Neutrophil (primary cell): Measurements from ENCODE around the gene DHDDS.

Experiments used
- H3K27ac ChIP-seq: fragments of 200-600 bp; sonication (generic); 2 replicates; pipeline ENCODE4 v1.5.1; 2016; ENCODE audit warnings: mild to moderate bottlenecking, moderate library complexity
- H3K27me3 ChIP-seq: fragments of 200-600 bp; sonication (generic); 2 replicates; pipeline ENCODE4 v1.6.0; 2016; ENCODE audit warnings: mild to moderate bottlenecking
- H3K36me3 ChIP-seq: fragments of 200-600 bp; sonication (generic); 2 replicates; pipeline ENCODE4 v1.5.1; 2017
- H3K4me1 ChIP-seq, 2 experiments: fragments of 200-600 bp in 1 of 2; sonication (generic) in 1 of 2; 1 replicate in 1 of 2; 2 replicates in 1 of 2; pipeline versions ENCODE4 v1.5.1 to v1.6.1; 2013 to 2016; ENCODE audit warnings: low read depth in 1 of 2, low read length in 1 of 2, mild to moderate bottlenecking in 1 of 2, moderate library complexity in 1 of 2; ENCODE audit not compliant: control insufficient read depth in 1 of 2, insufficient read depth in 1 of 2
- H3K4me3 ChIP-seq, 2 experiments: fragments of 200-600 bp in 1 of 2; sonication (generic) in 1 of 2; 1 replicate in 1 of 2; 2 replicates in 1 of 2; pipeline ENCODE4 v1.5.1; 2013 to 2016; ENCODE audit warnings: low read depth in 1 of 2, low read length in 1 of 2, mild to moderate bottlenecking in 1 of 2, moderate library complexity in 1 of 2
- H3K9me3 ChIP-seq: fragments of 200-600 bp; sonication (generic); 2 replicates; pipeline ENCODE4 v1.5.1; 2016
- CTCF ChIP-seq: fragments of 200-600 bp; sonication (generic); IDR thresholded peaks from 2 replicates; pipeline ENCODE4 v1.5.1; 2016; ENCODE audit warnings: antibody characterized with exemption

The DHDDS gene

GRCh38 chr1:26520339-26520738 is 88.2 kb downstream of the DHDDS start:
- H3K4me1 ChIP-seq = peaks cover 43 to 65% of the 10 kb centered on the region in 2 experiments
- no peaks in the 10 kb centered on the region for H3K27me3 ChIP-seq
- H3K36me3 ChIP-seq = no peaks in the 10 kb centered on the region
- no peak for TF ChIP-seq CTCF
- no peaks in the 10 kb centered on the region for H3K9me3 ChIP-seq
- peak overlapping the region; percentile 10 to 37 for H3K4me3 ChIP-seq
- H3K27ac ChIP-seq = peak overlapping the region; percentile 82
